NOMO-1 treated with dmso at 0.1 percent for 144 hours (cell line): ENCODE measurements around the gene PXN.
"Not testable (repeated sequence)": the region's sequence is repeated elsewhere in the genome, so short reads cannot be mapped to it uniquely, and the experiment has no call there.

ENCODE experiments used
- DNase-seq: peaks from one replicate; lab custom pipeline; 2025; ENCODE audit not compliant: unreplicated experiment; lab: John Stamatoyannopoulos, UW

The PXN gene

GRCh38 chr12:120262852-120263747 is 2.4 kb downstream of the PXN start:
- no peak for DNase-seq

- no peak for DNase-seq
Observed at GRCh38 chr12:120261951-120262851, 3.3 kb downstream of the PXN start.

DNA sequence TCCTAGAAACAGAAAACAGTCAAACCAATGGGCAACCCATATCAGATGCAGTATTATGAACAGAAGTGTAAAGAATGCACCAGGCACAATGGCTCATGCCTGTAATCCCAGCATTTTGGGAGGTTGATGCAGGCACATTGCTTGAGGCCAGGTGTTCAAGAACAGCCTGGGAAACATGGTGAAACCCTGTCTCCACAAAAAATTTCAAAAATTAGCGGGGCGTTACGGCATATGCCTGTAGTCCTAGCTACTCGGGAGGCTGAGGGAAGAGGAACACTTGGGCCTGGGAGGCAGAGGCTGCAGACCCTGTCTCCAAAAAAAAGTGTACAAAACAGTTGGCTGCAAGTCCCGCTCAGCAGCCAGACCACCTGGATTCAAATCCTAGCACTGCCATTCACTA is 4.9 kb downstream of the PXN start:
- no peak for DNase-seq

- no peak for DNase-seq
Observed at GRCh38 chr12:120259418-120260202, 5.9 kb downstream of the PXN start.

GRCh38 chr12:120258323-120258896 is 7.1 kb downstream of the PXN start:
- no peak for DNase-seq

DNA sequence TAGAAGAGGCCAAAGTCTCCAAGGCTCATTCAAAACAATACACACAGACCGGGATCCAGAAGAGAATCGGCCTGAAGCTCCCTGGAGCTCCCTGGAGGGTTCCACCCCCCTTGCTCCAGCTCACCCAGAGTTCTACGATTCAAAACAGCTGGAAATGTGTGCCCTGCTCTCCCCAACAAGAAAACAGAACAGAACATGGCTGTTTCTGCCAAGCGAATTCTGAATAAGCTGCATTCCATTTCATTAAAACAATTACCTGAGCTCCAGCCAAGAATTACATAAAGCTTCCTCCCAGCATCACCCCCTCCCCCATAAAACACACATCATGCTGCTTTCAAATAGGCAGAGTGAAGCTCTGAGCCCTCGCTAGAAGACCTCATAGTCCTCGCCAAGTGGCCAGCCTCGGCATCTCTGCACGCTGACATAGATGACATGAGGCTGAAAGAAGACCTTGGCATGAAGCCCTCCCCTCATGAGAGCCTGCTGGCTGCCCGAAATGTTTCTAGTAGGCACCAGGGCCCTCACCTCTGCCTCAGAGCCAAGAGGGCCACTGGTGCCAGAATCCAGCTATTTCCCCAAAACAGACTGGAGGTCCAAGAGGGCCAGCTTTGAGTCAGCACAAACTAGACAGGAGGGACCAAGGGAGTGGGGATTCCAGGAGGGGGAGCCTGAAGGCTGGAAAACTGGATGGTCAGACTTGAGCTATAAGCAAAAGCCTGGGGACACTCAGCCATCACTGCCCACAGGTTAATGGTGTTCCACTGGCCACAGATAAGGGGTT is 8.3 kb downstream of the PXN start:
- DNase-seq: no peak

DNA sequence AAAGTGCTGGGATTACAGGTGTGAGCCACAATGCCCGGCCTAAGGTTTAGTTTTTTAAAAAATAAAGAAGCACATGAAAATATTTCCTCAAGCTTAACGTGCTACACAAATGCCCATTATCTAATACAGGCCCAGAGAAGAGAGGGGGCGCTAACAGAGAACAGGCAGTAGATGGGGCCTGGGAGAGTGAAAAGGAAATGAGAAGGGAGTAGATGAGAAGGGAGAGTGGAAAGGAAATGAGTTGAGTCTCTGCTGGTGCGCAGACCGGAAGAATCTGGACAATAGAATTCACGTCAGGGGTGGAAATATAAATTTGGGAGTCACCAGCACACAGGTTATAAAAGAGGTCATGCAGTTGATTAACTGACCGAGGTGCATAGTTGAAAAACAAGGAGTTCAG is 10.7 kb downstream of the PXN start:
- no peak for DNase-seq

DNA sequence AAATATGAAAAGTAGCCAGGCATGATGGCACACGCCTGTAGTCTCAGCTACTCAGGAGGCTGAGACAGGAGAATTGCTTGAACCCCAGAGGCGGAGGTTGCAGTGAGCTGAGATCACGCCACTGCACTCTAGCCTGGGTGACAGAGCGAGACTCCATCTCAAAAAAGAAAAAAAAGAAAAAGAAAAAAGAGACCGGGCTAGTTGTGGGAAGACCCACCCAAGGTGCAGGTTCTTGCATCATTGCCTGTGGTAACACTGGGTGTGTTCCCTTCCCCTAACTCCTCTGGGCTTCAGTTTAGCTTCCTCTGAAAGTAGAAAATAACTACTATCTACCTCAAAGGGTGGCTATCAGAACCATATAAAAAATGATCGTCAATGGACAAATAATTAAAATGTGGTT is 12.2 kb downstream of the PXN start:
- peak; percentile 75 for DNase-seq

DNA sequence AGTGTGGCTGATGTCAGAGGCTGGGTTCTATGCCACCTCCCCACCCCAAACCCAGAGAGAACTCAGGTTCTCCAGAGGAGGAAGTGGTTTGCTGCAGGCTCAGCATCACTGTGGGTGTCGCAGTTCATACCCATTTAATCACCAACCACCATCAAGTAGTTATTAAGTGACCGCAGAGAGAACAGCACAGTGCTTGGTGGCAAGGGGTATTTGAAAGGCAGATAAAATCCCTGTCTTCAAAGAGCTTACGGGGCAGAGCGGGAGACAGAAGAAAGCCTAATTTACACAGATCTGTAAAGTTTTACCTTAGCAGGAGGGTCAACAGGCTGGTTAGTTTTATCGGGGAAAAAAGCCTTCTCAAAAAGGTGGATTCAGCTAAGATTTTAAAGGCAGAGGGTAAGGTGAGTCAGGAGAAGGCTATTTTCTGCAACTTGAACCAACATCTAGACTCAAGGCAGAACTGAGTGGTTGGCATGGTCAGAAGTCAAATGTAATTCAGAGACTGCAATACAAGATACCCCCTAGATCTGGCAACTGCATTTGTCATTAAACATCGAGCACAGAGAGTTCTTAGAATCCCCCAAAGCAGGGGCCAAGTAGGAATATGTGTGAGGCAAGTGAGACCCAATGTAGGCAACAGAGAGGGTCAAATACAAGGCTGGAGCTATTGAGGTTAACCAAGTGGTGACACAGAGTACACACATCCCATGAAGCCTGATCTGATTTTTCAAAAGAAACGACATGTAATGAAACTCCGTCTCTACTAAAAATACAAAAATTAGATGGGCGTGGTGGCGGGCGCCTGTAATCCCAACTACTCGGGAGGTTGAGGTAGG is 13.2 kb downstream of the PXN start:
- DNase-seq: peak; percentile 74

GRCh38 chr12:120251364-120252070 is 14.0 kb downstream of the PXN start:
- not testable (repeated sequence) for DNase-seq

DNA sequence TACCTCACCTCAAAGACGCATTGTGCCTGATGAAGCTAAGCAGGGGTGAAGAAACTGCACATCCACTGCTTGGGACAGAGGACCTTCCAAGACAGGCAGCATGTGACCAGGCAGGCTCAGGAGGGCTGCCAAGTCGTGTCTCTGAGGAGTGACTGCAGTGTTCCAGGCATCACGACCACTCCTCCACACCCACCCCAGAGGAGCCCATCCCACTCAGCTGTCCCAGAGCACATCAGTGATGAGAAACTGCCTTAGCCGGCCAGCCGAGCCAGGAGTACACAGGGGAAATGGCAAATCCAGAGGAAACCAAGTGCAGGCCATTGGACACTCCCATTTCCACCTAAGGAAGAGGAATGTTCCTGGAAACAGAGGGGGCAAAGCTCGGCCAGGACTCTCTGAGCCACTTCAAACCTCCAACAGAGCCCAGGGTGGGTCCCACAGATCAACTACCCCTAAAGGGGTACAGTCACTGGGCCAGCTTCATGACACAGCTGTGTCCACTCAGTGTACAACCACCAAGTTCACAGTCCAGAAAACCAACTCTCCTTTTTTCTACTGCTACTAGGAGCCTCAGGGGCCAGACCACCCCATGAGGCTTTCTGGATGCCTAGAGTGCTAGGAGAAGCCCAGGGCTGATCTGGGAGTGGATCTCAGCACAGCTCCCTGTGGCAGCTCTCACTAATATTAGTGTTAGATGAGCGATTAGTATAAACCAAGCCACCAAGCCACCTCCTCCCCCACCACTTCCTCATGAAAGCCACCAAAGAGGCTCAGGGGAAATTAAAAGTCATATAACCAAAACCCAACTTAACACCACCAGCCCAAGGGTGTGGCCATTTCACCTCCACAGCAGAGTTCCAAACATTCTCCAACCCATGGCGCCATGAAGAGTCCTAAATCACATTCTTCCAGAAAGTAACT is 15.4 kb downstream of the PXN start:
- DNase-seq: no peak

DNA sequence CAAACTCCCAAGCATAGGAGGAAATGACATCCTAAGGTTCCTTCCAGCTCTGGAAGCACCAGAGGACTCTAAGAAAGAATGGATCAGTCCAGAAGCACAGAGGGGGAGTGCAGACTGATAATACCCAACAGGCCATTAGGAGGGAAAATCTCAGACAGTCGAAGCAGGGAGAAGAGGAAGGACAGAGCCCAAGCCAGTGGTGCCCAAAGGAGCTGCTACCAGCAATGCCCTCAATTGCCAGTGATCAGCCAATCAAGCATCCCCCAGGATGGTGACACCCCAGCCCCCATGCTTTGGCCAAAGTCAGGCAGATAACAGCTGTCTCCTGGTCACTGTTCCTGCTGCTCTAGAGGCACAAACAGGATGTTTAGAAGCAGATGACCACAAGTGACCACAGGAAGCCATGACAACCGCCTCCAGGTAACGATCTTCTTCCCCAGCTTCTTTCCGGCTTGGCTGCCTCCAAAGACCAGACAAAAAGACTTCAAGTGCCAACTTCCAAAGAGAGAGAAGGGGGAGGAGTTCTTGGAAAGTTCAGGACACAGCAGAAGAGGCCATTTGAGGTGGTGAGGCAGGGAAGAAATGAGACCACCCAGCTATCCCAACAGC is 16.2 kb downstream of the PXN start:
- no peak for DNase-seq

DNA sequence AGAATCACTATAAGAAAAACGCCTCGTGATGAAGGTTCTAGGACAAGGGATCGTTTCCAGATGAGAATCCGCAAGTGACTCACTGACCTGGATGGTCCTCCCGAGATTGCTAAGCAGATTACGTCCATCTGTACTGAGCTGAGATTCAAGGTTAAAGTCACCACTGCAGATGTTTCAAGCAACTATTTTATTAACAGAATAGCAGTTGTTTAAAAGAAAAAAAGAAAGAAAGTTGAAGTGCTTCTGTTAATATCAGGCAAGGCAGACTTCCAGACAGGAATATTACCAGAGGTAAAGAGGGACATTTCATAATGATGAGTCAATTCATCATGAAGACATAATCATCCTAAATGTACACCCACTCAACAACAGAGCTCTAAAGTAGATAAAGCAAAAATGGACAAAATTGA is 17.9 kb downstream of the PXN start:
- DNase-seq: no peak

DNA sequence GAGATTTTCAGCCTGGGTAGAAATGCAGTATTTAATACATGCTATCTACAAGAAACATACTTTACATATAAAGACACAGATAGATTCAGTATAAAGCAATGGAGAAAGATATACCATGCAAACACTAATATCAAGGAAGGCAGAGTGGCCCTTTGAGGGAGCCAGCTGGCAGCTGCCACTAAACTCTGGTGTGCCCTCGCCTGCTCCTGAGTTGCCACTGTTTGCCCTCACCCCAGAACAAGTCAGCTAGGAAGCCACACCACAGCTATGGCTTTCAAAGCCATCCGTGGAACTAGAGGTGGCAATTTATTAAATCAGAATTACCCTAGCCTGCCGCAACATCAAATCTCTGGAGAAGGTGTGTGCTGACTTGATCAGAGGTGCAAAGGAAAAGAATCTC is 18.3 kb downstream of the PXN start:
- DNase-seq: no peak

GRCh38 chr12:120246705-120247104 is 18.8 kb downstream of the PXN start:
- DNase-seq: not testable (repeated sequence)

DNA sequence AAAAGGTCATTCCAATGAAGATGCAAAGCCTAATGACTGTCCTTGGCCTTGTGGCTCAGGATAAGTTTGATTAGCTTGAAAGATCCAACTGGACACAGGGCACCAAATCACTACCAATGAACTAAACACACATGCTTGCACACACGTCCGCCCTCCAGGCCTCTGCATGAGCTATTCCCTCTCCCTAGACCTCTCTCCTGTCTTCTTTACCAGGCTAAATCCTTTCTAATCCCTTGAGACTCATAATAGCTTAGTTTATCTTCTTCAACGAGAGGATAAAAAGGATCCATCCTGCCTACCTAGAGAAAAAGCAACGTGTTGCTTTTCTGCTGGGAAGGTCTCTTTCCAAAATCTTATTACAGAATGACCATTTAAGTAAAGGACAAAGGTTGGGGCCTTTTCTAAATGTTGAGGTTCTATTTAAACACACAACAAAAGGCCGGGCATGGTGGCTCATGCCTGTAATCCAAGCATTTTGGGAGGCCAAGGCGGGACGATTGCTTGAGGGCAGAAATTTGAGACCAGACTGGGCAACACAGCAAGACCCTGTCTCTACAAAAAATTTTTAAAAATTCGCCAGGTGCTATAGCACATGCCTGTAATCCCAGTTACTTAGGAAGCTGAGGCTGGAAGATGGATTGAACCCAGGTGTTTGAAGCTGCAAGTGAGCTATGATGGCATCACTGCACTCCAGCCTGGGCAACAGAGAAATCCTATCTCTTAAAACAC is 22.4 kb downstream of the PXN start:
- DNase-seq: no peak
